ENCODE results near the gene ATP10A. TPM values are rescaled to one million over a fixed set of nuclear protein-coding genes. Genes with fewer than 3 reads are reported as not detected.
A peak's percentile ranks its signal among the peaks of the same experiment; 100 is the strongest.

Gene ATP10A
- total RNA-seq, 1 experiment from 2014 or later = not detected

- DNase-seq (ENCODE audit: unreplicated experiment) = peak; percentile 3
- no peak for TF ChIP-seq CTCF (IDR thresholded peaks at IDR 0.05; ENCODE audit: unreplicated experiment)
- no peaks in the 10 kb centered on the region for H3K27me3 Mint-ChIP-seq (ENCODE audit: insufficient read depth, unreplicated experiment)
- H3K36me3 Mint-ChIP-seq (ENCODE audit: insufficient read depth, unreplicated experiment) = no peaks in the 10 kb centered on the region
- H3K9me3 Mint-ChIP-seq (ENCODE audit: unreplicated experiment) = peaks cover 40% of the 10 kb centered on the region
- H3K4me3 Mint-ChIP-seq (ENCODE audit: unreplicated experiment) = no peak overlapping the region
- no peak overlapping the region for H3K27ac Mint-ChIP-seq (ENCODE audit: low read depth, unreplicated experiment)
- no TSS peak for BruUV-seq (replicated peaks)
- ChIA-PET CTCF (no interaction called here), POLR2A (no interaction called here)
- no peaks in the 10 kb centered on the region for H3K4me1 Mint-ChIP-seq (ENCODE audit: insufficient read depth, unreplicated experiment)
- intact Hi-C loops (cut with micrococcal nuclease) = no loop called here
Measured at GRCh38 chr15:25900901-25901300, 37.8 kb upstream of the ATP10A start.

- Mint-ChIP-seq H3K36me3 (ENCODE audit: insufficient read depth, unreplicated experiment) (no peaks in the 10 kb centered on the region), H3K27me3 (ENCODE audit: insufficient read depth, unreplicated experiment) (no peaks in the 10 kb centered on the region), H3K4me3 (ENCODE audit: unreplicated experiment) (no peak overlapping the region), H3K4me1 (ENCODE audit: insufficient read depth, unreplicated experiment) (no peaks in the 10 kb centered on the region), H3K27ac (ENCODE audit: low read depth, unreplicated experiment) (no peak overlapping the region), H3K9me3 (ENCODE audit: unreplicated experiment) (peaks cover 40% of the 10 kb centered on the region)
- TF ChIP-seq CTCF (IDR thresholded peaks at IDR 0.05; ENCODE audit: unreplicated experiment) = no peak
- POLR2A ChIA-PET = no interaction called here
- BruUV-seq (replicated peaks) = no TSS peak
- CTCF ChIA-PET = no interaction called here
- intact Hi-C loops (cut with micrococcal nuclease) = no loop called here
- DNase-seq (ENCODE audit: unreplicated experiment) = no peak
Measured at GRCh38 chr15:25900431-25900830, 37.3 kb upstream of the ATP10A start.

GRCh38 chr15:25899870-25900269 is 36.7 kb upstream of the ATP10A start:
- no peak overlapping the region for H3K27ac Mint-ChIP-seq (ENCODE audit: low read depth, unreplicated experiment)
- no peak for TF ChIP-seq CTCF (IDR thresholded peaks at IDR 0.05; ENCODE audit: unreplicated experiment)
- POLR2A ChIA-PET = no interaction called here
- H3K4me3 Mint-ChIP-seq (ENCODE audit: unreplicated experiment) = no peak overlapping the region
- peaks cover 40% of the 10 kb centered on the region for H3K9me3 Mint-ChIP-seq (ENCODE audit: unreplicated experiment)
- CTCF ChIA-PET = interaction anchor here (0.7 kb wide), 1 partner anchor 52 kb away, joined by 3 read pairs; no protein-coding TSS in a partner anchor
- DNase-seq (ENCODE audit: unreplicated experiment) = no peak
- no TSS peak for BruUV-seq (replicated peaks)
- H3K4me1 Mint-ChIP-seq (ENCODE audit: insufficient read depth, unreplicated experiment) = no peaks in the 10 kb centered on the region
- intact Hi-C loops (cut with micrococcal nuclease) = no loop called here
- no peaks in the 10 kb centered on the region for H3K27me3 Mint-ChIP-seq (ENCODE audit: insufficient read depth, unreplicated experiment)
- H3K36me3 Mint-ChIP-seq (ENCODE audit: insufficient read depth, unreplicated experiment) = no peaks in the 10 kb centered on the region

GRCh38 chr15:25897658-25898057 is 34.5 kb upstream of the ATP10A start:
- Mint-ChIP-seq H3K4me1 (ENCODE audit: insufficient read depth, unreplicated experiment) (no peaks in the 10 kb centered on the region), H3K36me3 (ENCODE audit: insufficient read depth, unreplicated experiment) (no peaks in the 10 kb centered on the region), H3K4me3 (ENCODE audit: unreplicated experiment) (no peak overlapping the region), H3K27ac (ENCODE audit: low read depth, unreplicated experiment) (no peak overlapping the region), H3K9me3 (ENCODE audit: unreplicated experiment) (peaks cover 33% of the 10 kb centered on the region), H3K27me3 (ENCODE audit: insufficient read depth, unreplicated experiment) (no peaks in the 10 kb centered on the region)
- CTCF ChIA-PET = no interaction called here
- POLR2A ChIA-PET = no interaction called here
- no TSS peak for BruUV-seq (replicated peaks)
- no peak for TF ChIP-seq CTCF (IDR thresholded peaks at IDR 0.05; ENCODE audit: unreplicated experiment)
- intact Hi-C loops (cut with micrococcal nuclease) = no loop called here
- no peak for DNase-seq (ENCODE audit: unreplicated experiment)
